Neural progenitor cell (in vitro differentiated cells): ENCODE results near the gene CYP2S1. TPM values are rescaled to one million over a fixed set of nuclear protein-coding genes. Genes with fewer than 3 reads are reported as not detected.

Source experiments
- DNase-seq: peaks from one replicate; pipeline ENCODE4 v3.0.0-alpha.2; 2016; ENCODE audit warnings: low spot score
- H2AFZ ChIP-seq: fragments of 200-600 bp; sonication (generic); replicated peaks from 2 replicates; pipeline ENCODE4 v1.6.1; 2016; ENCODE audit warnings: antibody characterized with exemption
- H3F3A ChIP-seq: fragments of 200-600 bp; sonication (generic); 2 replicates; pipeline ENCODE4 v1.6.1; 2016; ENCODE audit warnings: antibody characterized with exemption, low read depth
- H3K27ac ChIP-seq: fragments of 200-600 bp; sonication (generic); 2 replicates; pipeline ENCODE4 v1.5.1; 2016; ENCODE audit warnings: mild to moderate bottlenecking
- H3K27me3 ChIP-seq: fragments of 200-600 bp; sonication (generic); 2 replicates; pipeline ENCODE4 v1.6.1; 2016; ENCODE audit warnings: mild to moderate bottlenecking, moderate library complexity
- H3K36me3 ChIP-seq: fragments of 200-600 bp; sonication (generic); 2 replicates; pipeline ENCODE4 v1.5.1; 2016
- H3K4me1 ChIP-seq: fragments of 200-600 bp; sonication (generic); 2 replicates; pipeline ENCODE4 v1.6.1; 2016; ENCODE audit warnings: mixed run types
- H3K4me2 ChIP-seq: fragments of 200-600 bp; sonication (generic); 2 replicates; pipeline ENCODE4 v1.6.1; 2016
- H3K4me3 ChIP-seq: fragments of 200-600 bp; sonication (generic); 2 replicates; pipeline ENCODE4 v1.5.1; 2016
- H3K79me2 ChIP-seq: fragments of 200-600 bp; sonication (generic); 2 replicates; pipeline ENCODE4 v1.6.1; 2016; ENCODE audit warnings: low read depth
- H3K9ac ChIP-seq: fragments of 200-600 bp; sonication (generic); 2 replicates; pipeline ENCODE4 v1.6.1; 2016
- H3K9me3 ChIP-seq: fragments of 200-600 bp; sonication (generic); 2 replicates; pipeline ENCODE4 v1.5.1; 2016; ENCODE audit warnings: low read depth
- H4K20me1 ChIP-seq: fragments of 200-600 bp; sonication (generic); 2 replicates; pipeline ENCODE4 v1.6.1; 2016; ENCODE audit warnings: low read depth
- H3K27ac Mint-ChIP-seq: 3 replicates; pipeline ENCODE4 v1.8.0; 2021; ENCODE audit warnings: mixed read lengths
- H3K27me3 Mint-ChIP-seq: 2 replicates; pipeline ENCODE4 v1.8.0; 2022; ENCODE audit warnings: low read depth, mild to moderate bottlenecking, inconsistent platforms, moderate library complexity, mixed read lengths; ENCODE audit not compliant: insufficient read depth
- H3K36me3 Mint-ChIP-seq: 3 replicates; pipeline ENCODE4 v1.8.0; 2021; ENCODE audit warnings: mixed read lengths
- H3K4me1 Mint-ChIP-seq: 3 replicates; pipeline ENCODE4 v1.8.0; 2021; ENCODE audit warnings: mixed read lengths
- H3K4me3 Mint-ChIP-seq: 3 replicates; pipeline ENCODE4 v1.8.0; 2021; ENCODE audit warnings: mild to moderate bottlenecking, moderate library complexity, mixed read lengths
- H3K9me3 Mint-ChIP-seq: 3 replicates; pipeline ENCODE4 v1.8.0; 2020; ENCODE audit warnings: mixed read lengths
- EZH2 ChIP-seq: fragments of 200-600 bp; sonication (generic); IDR thresholded peaks from 2 replicates; pipeline ENCODE4 v1.6.1; 2017; ENCODE audit warnings: antibody characterized with exemption, mild to moderate bottlenecking, moderate library complexity
- EZH2phosphoT487 ChIP-seq: fragments of 200-600 bp; sonication (generic); IDR thresholded peaks from 2 replicates; pipeline ENCODE4 v1.6.1; 2017; ENCODE audit warnings: antibody characterized with exemption
- total RNA-seq: library from RNA; depleted of rRNA; stranded (reverse); fragments of >200 nt; gene quantifications from 2 replicates; pipeline ENCODE4 v1.2.3, GENCODE V29; 2015; ENCODE audit warnings: low replicate concordance
- TF ChIP-seq, protein P1 (sequence below): fragments of 200-600 bp; sonication (generic); IDR thresholded peaks from 2 replicates; pipeline ENCODE4 v1.5.1; 2017; ENCODE audit warnings: antibody characterized with exemption, mild to moderate bottlenecking

CYP2S1 gene
- total RNA-seq, 1 donor from 2014 or later = 2.0 TPM

DNA sequence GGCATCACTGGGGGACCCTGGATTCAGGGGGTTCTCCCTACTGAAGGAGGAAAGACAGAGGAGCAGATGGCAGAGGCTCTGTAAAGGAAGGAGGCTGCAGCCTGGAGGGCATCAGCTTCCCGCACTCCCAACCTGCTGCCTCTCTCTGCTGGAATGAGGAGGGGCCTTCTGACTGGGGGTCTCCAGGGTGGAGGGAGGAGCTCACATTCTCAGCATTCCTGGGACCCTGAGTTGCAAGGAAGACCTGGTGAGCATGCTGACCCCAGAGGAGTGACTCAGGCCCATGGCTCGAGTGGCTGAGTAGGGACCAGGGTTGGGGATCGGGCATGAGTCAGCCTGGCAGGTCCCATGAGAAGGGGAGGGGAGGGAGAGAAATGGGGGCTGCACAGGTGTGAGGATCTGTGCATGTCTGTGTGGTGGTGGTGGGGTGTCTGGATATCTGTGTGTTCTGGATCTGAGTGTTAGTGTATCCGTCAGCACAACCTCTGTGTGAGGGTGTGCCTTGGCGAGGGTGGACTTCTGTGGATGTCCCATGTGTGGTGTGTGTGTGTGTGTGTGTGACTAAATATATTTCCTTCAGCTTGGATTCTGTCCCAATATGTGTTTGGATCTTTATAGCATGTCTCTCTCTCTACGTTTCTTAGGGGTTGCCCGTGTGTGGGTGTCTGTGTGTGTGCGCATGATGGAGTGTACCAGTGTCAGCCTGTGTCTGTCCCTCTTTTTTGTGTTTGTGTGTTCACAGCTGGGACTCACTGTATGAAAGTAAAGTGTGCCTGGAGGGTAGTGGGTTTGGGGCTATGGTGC lies 30.6 kb downstream of the CYP2S1 start:
- H3K36me3 Mint-ChIP-seq = peaks cover 5% of the 10 kb centered on the region
- H3K4me2 ChIP-seq = peak overlapping the region; percentile 50
- H3K79me2 ChIP-seq = peaks cover 19% of the 10 kb centered on the region
- H3K27ac ChIP-seq = peak overlapping the region; percentile 38
- H3K4me3 Mint-ChIP-seq = peak overlapping the region; percentile 56
- H4K20me1 ChIP-seq = no peaks in the 10 kb centered on the region
- H3K4me1 ChIP-seq = peaks cover 20% of the 10 kb centered on the region
- peaks cover 17% of the 10 kb centered on the region for H3F3A ChIP-seq
- H3K27me3 Mint-ChIP-seq = peaks cover 16% of the 10 kb centered on the region
- H3K4me1 Mint-ChIP-seq = peaks cover 53% of the 10 kb centered on the region
- H2AFZ ChIP-seq = no peak overlapping the region
- H3K27ac Mint-ChIP-seq = peak overlapping the region; percentile 90
- no peak overlapping the region for H3K4me3 ChIP-seq
- TF ChIP-seq, protein P1, sequence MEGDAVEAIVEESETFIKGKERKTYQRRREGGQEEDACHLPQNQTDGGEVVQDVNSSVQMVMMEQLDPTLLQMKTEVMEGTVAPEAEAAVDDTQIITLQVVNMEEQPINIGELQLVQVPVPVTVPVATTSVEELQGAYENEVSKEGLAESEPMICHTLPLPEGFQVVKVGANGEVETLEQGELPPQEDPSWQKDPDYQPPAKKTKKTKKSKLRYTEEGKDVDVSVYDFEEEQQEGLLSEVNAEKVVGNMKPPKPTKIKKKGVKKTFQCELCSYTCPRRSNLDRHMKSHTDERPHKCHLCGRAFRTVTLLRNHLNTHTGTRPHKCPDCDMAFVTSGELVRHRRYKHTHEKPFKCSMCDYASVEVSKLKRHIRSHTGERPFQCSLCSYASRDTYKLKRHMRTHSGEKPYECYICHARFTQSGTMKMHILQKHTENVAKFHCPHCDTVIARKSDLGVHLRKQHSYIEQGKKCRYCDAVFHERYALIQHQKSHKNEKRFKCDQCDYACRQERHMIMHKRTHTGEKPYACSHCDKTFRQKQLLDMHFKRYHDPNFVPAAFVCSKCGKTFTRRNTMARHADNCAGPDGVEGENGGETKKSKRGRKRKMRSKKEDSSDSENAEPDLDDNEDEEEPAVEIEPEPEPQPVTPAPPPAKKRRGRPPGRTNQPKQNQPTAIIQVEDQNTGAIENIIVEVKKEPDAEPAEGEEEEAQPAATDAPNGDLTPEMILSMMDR = no peak
- TF ChIP-seq EZH2phosphoT487 = no peak
- TF ChIP-seq EZH2 = no peak
- H3K27me3 ChIP-seq = no peaks in the 10 kb centered on the region
- H3K36me3 ChIP-seq = no peaks in the 10 kb centered on the region
- peak; percentile 81 for DNase-seq
- no peak overlapping the region for H3K9ac ChIP-seq
- no peaks in the 10 kb centered on the region for H3K9me3 ChIP-seq
- no peaks in the 10 kb centered on the region for H3K9me3 Mint-ChIP-seq

DNA sequence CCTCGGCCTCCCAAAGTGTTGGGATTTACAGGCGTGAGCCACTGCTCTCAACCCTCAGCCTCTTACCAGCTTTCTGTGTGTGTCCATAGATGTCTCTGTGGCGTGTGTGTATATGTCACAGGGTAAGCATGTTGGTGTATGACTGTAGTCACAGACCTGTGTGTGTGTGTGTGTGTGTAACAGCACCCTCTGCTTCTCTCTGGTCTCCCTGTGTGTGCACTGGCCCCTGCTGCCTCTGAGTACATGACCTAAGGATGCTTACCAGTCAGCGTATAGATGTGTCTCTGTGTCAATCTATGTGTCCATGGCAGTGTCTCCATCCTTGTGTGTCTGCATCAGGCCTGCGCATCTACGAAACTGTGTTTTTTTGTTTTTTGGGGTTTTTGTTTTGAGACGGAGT lies 31.6 kb downstream of the CYP2S1 start:
- peak overlapping the region; percentile 90 for H3K27ac Mint-ChIP-seq
- H3K27me3 Mint-ChIP-seq = peaks cover 14% of the 10 kb centered on the region
- Histone ChIP-seq H3K27me3 (no peaks in the 10 kb centered on the region), H3K9me3 (no peaks in the 10 kb centered on the region), H3K4me1 (peaks cover 20% of the 10 kb centered on the region), H3K36me3 (no peaks in the 10 kb centered on the region), H2AFZ (no peak overlapping the region), H3F3A (peaks cover 17% of the 10 kb centered on the region), H3K4me2 (no peak overlapping the region), H3K79me2 (peaks cover 14% of the 10 kb centered on the region), H3K27ac (no peak overlapping the region), H3K4me3 (no peak overlapping the region), H3K9ac (no peak overlapping the region), H4K20me1 (no peaks in the 10 kb centered on the region)
- no peaks in the 10 kb centered on the region for H3K9me3 Mint-ChIP-seq
- no peak for TF ChIP-seq EZH2phosphoT487
- TF ChIP-seq EZH2 = no peak
- TF ChIP-seq, protein P1 = no peak
- no peak for DNase-seq
- H3K4me3 Mint-ChIP-seq = no peak overlapping the region
- H3K36me3 Mint-ChIP-seq = peaks cover 5% of the 10 kb centered on the region
- peaks cover 50% of the 10 kb centered on the region for H3K4me1 Mint-ChIP-seq

DNA sequence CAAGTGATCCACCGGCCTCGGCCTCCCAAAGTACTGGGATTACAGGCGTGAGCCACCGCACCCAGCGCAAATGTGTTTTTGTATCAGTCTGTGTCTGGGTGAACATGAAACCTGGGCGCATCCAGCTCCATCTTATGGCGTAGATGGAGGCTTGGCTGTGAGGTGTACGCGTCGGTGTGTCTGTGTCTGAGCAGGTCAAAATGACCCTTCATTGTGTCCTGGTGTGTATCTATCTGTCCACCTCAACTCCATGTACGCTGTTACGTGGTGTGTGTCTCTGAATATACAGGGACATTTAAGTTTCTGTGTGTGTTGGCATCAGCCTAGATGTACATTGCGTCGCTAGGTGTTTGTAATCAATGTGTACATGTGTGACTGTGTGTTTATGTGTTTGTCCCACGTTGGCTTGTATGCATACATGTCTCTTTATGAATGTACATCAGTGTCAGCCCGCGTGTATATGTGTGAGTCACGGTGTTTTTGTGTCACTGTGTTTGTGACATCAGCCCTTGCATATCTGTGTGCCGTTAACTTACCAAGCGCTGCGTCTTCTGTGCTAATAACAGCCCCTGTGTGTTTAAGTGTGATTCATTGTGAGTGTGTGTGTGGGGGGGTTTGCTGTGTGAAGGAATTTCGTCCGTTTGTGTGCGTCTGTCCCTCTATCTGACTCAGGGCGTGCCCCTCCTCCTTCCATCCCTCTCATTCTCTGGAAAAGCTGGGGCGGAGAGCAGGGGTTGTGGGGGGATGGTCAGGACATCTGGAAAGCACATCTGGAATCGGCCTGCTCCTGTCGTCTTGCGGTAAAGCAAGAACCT lies 32.4 kb downstream of the CYP2S1 start:
- peaks cover 16% of the 10 kb centered on the region for H3K4me1 ChIP-seq
- H4K20me1 ChIP-seq = no peaks in the 10 kb centered on the region
- peak overlapping the region; percentile 44 for H3K4me3 ChIP-seq
- peaks cover 14% of the 10 kb centered on the region for H3K27me3 Mint-ChIP-seq
- no peak overlapping the region for H3K27ac ChIP-seq
- H3K4me3 Mint-ChIP-seq = peak overlapping the region; percentile 81
- no peaks in the 10 kb centered on the region for H3K27me3 ChIP-seq
- H3K9ac ChIP-seq = no peak overlapping the region
- no peak for TF ChIP-seq EZH2
- TF ChIP-seq EZH2phosphoT487 = no peak
- TF ChIP-seq, protein P1 = no peak
- peak; percentile 65 for DNase-seq
- H3F3A ChIP-seq = peaks cover 17% of the 10 kb centered on the region
- H3K36me3 Mint-ChIP-seq = peaks cover 5% of the 10 kb centered on the region
- no peaks in the 10 kb centered on the region for H3K36me3 ChIP-seq
- H3K79me2 ChIP-seq = peaks cover 6% of the 10 kb centered on the region
- H3K27ac Mint-ChIP-seq = peak overlapping the region; percentile 61
- H3K9me3 ChIP-seq = no peaks in the 10 kb centered on the region
- H3K4me2 ChIP-seq = peak overlapping the region; percentile 80
- H2AFZ ChIP-seq = peak overlapping the region; percentile 73
- no peaks in the 10 kb centered on the region for H3K9me3 Mint-ChIP-seq
- peaks cover 46% of the 10 kb centered on the region for H3K4me1 Mint-ChIP-seq
